CD4-positive, alpha-beta T cell treated with Interleukin-12 subunit alpha and Interleukin-12 subunit beta, for 1 hour (primary cell): ENCODE data around the gene NDC80.
A peak's percentile ranks its signal among the peaks of the same experiment; 100 is the strongest.
"Not testable (repeated sequence)": the region's sequence is repeated elsewhere in the genome, so short reads cannot be mapped to it uniquely, and the experiment has no call there.

ENCODE experiments used
- DNase-seq: peaks from one replicate; pipeline ENCODE4 v3.0.0-alpha.2; 2020

The NDC80 gene

DNA sequence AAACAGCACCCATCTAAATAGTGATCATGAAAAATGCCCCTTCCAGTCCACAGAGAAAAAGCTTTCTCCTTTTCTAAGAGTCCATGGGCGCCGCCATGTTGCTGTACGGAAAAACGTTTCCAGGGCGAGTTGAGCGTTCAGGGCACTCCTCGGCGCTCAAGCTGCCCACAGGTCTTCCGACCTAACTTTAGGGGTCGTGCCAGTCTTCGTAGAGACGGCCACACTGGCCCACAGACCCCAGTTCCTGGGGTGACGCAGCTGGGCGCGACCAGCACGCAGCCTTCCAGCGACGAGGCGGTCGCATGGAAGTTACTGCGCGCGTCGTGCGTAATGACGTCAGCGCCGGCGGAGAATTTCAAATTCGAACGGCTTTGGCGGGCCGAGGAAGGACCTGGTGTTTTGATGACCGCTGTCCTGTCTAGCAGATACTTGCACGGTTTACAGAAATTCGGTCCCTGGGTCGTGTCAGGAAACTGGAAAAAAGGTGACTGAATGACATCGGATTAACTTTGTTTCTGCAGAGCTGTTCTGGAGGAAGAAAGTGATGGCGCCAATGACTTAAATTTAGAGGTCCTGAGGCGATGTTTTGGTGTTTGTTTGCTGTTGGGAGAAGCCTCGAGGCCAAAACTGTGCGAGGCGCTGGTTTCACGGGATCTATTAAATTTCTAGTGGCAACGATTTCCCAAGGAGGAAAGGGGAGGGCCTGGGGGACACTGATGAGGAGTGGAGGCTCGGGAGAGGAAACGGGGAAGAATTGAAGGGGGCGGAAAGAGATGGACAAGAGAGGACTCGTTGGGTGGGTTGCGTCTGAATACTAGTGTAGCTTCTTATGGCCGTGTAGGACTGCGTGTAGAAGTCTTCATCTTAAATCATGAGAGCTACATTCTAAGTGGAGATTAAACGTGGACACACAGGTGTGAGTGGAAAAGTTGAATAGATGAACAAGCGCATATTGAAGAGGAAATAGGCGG lies at the start of gene NDC80, which contains the start of gene METTL4:
TSS of gene NDC80 (plus strand) at position 358 of the 971 bp plus-strand sequence. CDS start 1,429 bp downstream, outside the sequence.
TSS of gene METTL4 (minus strand) at position 306 of the 971 bp plus-strand sequence. CDS start 4,289 bp downstream, outside the sequence.
- DNase-seq: peak; percentile 84

DNA sequence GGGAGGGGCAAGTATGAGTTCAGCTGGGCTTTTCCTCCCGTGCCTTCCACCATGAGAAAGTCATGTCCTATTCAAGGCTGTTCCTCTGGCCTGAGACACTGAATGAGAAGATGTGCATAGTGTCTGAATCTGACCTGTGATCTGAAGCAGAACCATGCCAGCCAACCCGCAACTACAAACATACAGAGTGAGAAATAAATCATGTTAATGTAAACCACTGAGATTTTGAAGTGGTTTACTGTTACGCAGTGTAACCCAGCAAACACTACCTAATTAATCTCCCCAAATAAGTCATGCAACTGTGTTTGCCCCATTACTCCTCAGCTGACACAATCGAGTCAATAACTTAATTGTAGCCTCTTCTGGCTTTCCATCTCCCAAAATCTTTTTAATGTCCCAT lies 49.2 kb upstream of the NDC80 start:
- DNase-seq: no peak

DNA sequence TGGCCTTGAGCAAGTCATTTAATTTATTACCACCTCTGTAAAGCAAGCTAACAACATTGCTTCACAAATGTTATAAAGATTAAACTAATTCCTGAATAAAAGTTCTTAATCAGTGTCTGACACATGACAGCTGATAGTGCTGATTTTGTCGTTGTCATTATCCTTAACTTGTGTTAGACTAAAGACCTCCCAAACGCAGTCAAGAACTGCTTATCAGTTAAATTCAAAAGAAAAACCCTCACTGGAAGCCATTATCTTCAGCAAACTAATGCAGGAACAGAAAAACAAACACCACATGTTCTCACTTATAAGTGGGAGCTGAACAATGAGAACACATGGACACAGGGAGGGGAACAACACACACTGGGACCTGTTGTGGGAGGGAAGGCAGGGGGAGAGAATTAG lies 46.6 kb upstream of the NDC80 start:
- DNase-seq: not testable (repeated sequence)

DNA sequence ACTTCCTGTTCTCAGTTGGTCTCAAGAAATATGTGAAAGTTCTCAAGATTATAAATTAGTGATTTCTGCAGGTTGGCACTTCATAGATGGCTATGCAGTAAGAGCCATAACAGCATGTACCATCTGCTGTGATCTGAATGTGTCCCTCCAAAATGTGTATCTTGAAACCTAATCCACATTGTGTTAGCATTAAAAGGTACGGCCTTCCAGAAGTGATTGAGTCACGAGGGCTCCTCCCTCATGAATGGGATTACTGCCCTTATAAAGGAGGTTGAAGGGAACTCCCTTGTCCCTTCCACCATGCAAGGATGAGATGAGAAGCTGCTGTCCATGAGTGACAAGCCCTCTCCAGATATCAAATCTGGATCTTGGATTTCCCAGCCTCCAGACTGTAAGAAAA lies 45.0 kb upstream of the NDC80 start:
- DNase-seq: no peak

DNA sequence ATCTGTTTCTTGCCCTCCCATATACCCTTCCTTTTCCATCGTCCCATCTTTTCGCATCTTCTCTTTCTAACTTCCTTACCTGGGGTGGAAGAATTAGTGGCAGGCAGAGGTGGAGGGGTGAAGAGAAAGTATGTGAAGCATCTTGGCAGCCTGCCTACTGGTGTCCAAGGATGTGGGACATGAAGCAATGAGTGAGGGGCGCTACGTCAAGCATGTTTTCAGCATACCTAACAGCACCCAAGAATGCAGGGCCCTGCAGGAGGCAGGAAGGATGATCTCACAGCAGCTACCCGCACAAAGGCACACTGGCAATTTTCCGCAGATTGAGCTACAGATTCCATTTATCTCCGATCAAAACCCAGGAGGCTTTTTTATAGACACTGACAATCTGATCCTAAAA lies 42.2 kb upstream of the NDC80 start:
- no peak for DNase-seq

DNA sequence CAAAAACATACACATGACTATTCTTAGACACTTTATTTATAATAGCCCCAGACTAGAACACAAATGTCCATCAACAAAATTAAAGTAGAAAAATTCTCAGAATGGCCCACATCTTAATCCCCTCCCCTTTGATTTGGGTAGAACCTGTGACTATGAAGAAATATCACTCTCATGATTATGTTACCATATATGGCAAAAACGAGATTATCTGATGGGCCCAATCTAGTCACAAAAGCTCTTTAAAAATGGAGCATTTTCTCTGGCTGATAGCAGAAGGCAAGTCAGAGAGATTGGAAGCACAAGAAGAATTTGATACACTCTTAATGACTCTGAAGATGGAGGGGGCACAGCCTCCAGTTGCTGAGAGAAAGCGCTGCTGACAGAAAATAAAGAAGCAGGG lies 39.6 kb upstream of the NDC80 start:
- DNase-seq: no peak

DNA sequence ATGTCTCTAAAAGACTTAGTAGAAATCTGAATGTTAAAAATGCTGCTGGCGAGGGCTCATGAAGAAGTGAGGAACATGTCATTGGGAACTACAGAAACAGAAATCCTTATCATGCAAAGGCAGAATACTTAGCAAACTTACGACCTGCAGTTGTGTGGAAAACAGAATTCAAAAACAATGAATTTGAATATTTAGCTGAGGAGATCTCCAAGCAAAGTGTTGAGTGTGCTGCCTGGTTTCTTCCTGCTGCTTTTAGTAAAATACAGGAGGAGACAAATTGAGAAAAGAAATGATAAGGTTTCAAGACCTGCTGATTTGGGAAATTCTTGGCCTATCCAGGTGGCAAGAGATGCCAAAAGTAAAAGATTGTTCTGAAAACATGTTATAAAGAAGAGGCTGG lies 38.6 kb upstream of the NDC80 start:
- no peak for DNase-seq

DNA sequence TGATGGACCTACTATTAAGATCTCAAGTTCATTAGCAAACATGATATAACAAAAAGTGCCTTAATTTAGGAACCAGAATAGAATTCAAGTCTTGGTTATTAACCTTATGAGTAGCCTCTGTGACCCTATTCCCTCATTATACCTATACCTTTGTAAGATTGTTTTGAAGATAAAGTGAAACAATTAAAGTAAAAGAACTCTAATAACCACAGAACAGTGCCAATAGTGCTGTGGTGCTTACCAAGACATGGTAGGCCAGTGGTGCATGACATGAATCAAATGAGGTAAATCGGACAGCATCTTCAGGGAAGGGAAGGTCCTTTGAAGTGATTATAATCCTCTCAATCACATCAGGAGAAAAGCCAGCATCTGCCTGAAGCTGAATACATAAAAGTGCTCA lies 36.5 kb upstream of the NDC80 start:
- DNase-seq: no peak

DNA sequence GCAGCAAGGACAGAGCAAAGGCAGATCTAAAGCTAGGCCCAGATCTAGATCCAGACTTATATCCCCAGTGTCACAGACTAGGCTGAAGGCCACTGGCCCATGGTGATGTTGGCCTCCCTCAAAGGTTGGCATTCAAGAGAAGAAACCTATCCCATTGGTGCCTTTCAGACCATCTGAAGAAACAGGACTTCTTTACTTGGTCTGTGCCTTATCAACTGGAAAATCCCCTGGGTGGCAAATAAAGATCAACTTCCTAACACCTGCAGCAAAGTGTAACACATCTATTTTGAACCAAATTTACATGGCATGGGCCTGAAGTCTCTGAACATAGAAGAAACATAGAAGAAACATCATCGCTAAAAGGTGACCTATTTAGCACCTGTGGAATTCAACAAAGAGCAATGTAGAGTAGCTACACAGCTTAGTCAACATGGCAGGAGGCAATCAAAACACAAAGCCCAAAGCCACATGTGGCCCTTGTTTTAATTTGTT lies 35.9 kb upstream of the NDC80 start:
- no peak for DNase-seq

DNA sequence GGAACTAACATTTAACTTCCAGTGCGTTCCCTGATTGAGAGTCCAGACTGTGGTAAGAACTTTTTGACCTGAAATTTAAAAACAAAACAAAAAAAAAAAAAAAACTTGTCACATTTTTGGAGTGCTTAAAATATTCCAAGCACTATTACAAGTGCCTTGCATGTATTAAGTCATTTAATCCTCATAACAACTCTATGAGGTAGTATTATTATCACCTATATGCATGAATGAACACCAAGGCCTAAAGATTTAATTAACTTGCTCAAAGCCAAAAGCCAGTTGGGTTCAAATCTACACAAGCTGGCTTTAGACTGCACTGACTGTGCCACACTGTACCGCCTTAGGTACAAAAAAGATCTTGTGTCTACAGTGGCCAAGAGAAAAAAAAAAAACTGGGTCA lies 35.3 kb upstream of the NDC80 start:
- DNase-seq: no peak

DNA sequence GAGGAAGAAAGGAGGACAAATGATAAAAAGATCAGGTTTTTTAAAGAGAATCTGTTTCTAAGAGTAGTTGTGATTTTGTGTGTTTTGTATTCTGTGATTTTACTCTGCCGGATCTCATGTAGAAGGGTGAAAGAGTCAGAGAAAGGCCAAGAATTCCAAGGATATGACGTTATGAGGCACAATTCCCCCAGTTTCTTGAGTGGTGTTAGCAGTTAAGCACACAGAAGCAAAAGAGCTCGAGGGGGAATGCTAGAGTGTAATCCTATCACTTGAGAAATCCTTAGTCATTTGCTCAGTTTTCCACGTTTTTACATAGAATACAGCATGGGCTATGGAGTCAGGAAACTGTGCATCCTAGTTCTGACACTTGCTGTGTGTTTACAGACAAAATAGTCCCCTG lies 34.9 kb upstream of the NDC80 start:
- DNase-seq: no peak

DNA sequence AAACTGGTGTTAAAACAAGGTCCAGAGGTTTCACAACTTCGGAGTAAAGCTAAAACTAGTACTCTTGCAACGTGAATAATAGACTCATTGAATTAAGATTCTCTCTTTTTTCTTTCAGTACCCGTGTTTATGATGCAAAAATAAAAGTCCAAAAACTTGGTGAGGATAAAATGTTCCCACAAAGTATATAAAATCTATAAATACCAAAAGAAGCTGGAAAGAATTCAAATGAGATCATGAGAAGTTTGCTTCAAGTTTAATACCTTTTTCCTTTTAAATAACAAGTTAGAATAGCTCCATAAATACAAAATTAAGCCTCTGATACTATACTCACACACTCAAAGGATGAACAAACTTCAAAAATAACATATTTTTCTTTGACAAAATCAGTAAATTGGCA lies 34.1 kb upstream of the NDC80 start:
- no peak for DNase-seq

DNA sequence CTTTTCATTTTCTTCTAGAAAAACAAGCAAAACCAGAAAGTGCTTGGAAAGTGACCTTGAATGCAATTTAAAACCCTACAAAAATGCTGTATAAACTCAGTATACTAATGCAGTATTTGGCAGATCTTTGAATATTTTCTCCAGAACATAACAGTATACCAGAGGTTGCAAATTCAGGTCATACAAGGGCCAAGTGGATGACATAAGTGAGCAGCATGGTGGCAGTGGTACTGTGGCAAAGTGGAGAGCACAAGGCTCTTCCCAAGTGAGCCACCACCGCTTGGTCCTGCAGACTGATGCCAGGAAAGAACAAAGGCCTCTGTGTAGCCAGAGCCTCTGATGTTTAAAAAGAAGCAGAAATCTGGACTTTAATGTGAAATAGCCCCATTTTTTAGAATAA lies 33.1 kb upstream of the NDC80 start:
- DNase-seq: no peak

DNA sequence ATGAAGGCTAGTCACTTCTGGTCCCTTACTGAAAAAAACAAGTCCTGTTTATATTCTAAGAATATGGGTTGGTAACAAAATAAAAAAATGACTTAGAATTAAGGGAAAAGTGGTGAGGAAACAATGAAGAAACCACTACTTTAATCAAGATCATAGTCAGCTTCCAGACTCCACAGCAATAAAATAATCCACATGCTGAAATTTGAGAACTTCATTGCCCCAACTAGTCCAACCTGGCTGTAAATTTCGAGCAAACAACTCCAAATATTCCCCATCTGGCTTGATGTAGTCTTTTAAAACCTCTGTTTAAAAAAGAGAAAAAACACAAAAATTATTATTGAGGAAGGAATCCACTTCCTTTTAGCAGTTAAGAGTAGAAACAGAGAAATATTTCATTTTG lies 32.5 kb upstream of the NDC80 start:
- DNase-seq: no peak

DNA sequence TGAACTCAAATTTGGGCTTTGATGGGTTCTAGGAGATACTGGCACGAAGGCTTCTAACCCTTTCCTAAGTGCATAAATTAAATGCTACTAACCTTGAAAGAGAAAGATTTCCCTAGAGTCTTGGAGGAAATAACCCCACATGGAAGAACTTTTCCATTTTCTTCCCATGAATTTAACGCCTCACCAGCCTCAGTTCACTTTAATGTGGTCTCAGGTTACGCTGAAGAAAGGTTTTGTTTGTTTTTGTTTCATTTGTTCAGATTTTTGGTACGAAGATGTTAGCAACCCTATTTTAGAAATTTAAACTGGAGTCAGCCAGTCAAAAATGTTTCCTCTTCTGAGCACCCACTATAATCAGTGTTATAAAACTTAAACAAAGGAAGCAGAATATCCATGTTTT lies 30.8 kb upstream of the NDC80 start:
- no peak for DNase-seq

DNA sequence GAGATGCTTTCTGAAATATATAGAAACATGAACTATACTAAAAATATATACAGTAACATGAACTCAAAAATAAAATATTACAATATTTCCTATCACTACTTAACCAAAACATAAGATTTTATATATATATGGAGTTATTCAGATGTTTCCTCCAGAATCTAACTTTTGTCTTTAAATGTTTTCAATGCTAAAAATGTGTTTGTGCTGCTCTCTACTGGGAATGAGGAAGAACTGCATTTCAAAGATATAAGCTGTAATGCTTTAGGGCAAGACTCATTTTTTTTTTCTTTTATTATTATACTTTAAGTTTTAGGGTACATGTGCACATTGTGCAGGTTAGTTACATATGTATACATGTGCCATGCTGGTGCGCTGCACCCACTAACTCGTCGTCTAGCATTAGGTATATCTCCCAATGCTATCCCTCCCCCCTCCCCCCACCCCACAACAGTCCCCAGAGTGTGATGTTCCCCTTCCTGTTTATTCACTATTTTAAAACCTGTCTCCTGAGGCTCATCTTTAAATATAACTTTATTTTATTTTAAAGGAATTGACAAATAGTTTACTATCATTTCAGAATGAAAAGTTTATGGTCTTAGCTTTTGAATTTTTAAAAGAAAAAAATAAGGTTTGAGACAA lies 29.3 kb upstream of the NDC80 start:
- peak; percentile 43 for DNase-seq

DNA sequence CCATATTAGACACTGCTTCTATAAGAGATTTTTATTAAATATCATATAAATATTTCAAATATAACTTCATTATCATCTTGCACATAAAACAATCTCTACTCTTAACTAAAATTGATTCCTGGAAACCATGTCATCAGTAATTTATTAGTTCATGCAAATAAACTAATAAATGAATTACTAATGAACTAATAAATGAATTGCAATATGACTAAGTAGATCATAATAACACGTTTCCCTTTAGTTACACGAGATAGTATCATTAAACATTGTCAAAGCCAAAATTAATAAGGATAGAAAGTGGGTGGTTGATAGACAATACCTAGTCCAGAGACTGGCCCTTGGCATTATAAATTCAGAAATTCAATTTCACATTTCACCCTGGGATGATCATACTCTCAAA lies 26.2 kb upstream of the NDC80 start:
- DNase-seq: no peak

DNA sequence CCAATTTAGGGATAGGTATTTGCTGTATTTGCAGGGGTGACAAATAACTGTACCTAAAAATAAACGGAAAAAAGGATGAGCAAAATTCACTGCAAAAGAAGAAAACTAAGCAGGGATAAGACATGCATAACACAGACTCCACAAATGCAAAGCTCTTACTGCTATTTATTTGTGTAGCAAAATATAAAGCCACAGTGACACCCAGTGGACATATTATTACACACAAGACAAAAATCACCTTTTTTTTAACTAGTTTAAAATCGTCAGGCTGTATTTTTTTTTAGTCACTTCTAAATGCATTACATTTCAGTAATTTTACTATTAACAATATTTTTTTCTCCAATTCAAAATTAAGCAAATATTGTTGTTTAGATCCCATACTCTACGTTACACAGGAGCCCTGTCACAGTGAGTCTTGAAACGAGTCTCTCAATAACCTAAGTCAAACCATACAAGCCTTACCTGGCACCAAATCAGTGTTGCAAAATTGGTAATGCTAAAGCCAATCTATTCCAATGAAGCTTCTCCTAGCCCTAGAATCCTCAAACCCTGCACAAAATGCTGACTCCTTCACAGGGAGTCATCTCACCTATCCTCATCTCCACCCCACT lies 23.8 kb upstream of the NDC80 start:
- DNase-seq: peak; percentile 52

DNA sequence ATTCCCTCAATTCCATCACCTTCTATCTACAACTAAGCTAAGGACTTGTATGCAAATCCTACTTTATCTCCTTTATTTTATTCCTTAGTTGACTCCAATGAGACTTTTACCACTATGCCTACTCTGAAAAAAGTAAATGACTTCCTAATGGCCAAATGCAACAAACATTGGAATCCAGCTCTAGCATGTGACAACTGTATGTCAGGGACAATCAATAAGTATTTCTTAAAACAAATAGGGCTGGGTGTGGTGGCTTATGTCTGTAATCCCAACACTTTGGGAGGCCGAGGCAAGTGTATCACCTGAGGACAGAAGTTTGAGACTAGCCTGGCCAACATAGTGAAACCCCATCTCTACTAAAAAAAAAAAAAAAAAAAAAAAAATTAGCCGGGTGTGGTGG lies 21.9 kb upstream of the NDC80 start:
- no peak for DNase-seq

DNA sequence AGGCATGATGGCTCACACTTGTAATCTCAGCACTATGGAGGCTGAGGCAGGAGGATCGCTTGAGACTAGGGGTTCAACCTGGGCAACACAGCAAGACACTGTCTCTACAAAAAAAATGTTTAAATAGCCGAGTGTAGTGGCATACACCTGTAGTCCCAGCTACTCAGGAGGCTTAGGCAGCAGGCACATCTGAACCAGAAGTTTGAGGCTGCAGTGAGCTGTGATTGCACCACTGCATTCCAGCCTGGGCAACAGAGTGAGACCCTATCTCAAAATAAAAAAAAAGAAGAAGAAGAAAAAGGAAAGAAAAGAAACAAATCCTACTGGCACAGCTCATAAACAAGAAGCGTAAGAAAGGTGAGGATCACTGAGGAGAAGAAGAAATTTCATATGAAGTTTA lies 19.9 kb upstream of the NDC80 start:
- no peak for DNase-seq

DNA sequence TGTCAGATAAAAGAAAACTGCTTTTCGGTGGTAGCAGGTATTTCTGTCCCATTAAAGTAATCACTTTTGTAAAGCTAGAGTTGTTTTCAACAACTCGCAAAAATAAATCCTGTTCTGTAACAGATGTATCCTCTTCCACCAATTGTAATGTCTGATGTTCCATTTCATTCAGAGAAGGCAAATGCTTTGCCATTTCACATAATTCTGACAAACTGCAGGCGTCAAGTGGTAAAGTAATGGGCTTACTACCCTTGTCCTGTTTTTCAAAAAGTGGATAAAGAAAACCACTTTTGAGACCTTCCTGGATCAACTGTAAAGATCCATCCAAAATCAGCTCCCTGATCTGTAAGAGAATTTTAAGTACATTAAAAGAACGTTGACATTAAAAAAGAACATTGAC lies 16.7 kb upstream of the NDC80 start:
- no peak for DNase-seq

DNA sequence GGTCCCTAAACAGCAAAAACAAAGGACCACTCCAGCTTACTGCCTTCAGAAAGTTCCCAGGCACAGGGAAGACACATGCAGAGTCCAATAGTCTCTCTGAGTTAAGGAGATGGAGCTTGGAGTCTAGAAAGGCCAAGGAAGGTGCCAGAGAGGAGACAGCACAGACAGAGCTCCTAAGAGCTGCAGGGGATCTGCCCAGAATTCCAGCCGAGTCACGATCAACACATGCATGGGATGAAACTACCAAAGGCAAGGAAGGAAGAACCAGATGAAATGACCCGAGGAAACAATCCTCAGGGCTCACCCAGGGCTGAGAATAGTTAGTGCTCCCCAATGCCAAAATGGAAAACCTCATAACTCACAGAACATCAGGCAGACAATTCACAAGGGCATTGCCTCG lies 15.5 kb upstream of the NDC80 start:
- DNase-seq: no peak

DNA sequence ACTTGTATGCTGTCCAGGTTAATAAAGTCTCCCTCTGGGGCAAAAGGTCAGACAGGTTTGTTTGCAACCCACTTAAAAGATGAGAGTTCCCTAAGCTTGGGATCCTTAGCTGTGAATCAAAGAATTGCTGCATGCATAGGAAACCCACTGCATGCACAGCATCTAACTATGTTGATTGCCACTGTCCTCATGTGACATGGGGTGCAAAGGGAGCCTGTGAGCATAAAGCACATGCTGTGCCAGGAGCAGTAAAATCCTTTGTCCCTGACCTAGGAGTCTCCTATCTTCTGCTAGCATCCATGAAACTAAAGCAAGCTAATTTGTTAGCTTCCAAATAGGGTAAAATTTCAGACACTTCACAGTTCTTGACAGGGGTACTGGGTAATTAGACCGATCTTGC lies 13.8 kb upstream of the NDC80 start:
- no peak for DNase-seq

DNA sequence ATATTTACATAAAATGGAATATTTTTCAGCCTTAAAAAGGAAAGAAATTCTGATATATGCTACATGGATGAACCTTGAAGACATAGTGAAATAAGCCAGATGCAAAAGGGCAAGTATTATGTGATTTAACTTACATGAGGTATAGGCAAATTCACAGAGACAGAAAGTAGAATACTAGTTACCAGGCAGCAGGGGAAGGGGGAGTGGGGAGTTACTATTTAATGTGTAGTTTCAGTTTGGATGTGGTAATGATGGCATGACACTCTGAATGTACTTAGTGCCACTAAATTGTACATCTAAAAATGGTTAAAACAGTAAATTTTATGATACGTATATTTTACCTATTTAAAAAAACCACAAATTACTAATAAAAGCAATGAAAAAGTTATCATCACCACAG lies 12.1 kb upstream of the NDC80 start:
- no peak for DNase-seq
